AG04450 (cell line): ENCODE results near the gene METTL8. TPM values are rescaled to one million over a fixed set of nuclear protein-coding genes. Genes with fewer than 3 reads are reported as not detected.

ENCODE experiments used
- CTCF ChIA-PET: fragments of 300-600, 350-600 bp; formaldehyde crosslinking; extraction: SDS; loops from one replicate; lab custom pipeline; 2022; ENCODE audit warnings: antibody characterized with exemption, inconsistent platforms; lab: Charles Lee
- POLR2A ChIA-PET: fragments of 350-600 bp; formaldehyde crosslinking; extraction: SDS; loops from one replicate; lab custom pipeline; 2021; ENCODE audit warnings: antibody characterized with exemption, inconsistent platforms; lab: Yijun Ruan, JAX
- DNase-seq: peaks from one replicate; pipeline ENCODE4 v3.0.0-alpha.2; 2011; ENCODE audit warnings: low read depth, low spot score
- H3K27ac ChIP-seq: one replicate; pipeline ENCODE4 v1.5.1; 2012; ENCODE audit warnings: low read depth, low read length, control low read depth
- H3K27me3 ChIP-seq: one replicate; pipeline ENCODE4 v1.6.0; 2012; ENCODE audit warnings: low read length; ENCODE audit not compliant: control insufficient read depth, insufficient read depth
- H3K4me3 ChIP-seq: 2 replicates; pipeline ENCODE4 v1.5.1; 2011; ENCODE audit warnings: mild to moderate bottlenecking, low read depth, low read length, control low read depth
- H3K9me3 ChIP-seq: 2 replicates; pipeline ENCODE4 v1.5.1; 2012; ENCODE audit warnings: low read length; ENCODE audit not compliant: control insufficient read depth, insufficient read depth
- CTCF ChIP-seq: IDR thresholded peaks from 2 replicates; pipeline ENCODE4 v1.5.1; 2011; ENCODE audit warnings: low read depth, low read length, control low read depth, inconsistent platforms
- polyA plus RNA-seq: library from polyadenylated mRNA; depleted of rRNA; stranded (reverse); fragments of >200 nt; gene quantifications from 2 replicates; pipeline ENCODE4 v1.2.3, GENCODE V29; 2011

The METTL8 gene
- polyA plus RNA-seq, 1 experiment: 25.9 TPM

- TF ChIP-seq CTCF: no peak
- no peak for DNase-seq
Observed at GRCh38 chr2:171287611-171288010, 146.2 kb downstream of the METTL8 start.

GRCh38 chr2:171287036-171287571, 146.7 kb downstream of the METTL8 start:
- H3K27me3 ChIP-seq: peaks cover 4% of the 10 kb centered on the region
- CTCF ChIA-PET: interaction anchor here (0.6 to 1.4 kb wide), 2 partner anchors 76 to 129 kb away, joined by 3 to 7 read pairs; no protein-coding TSS in a partner anchor
- DNase-seq: no peak
- TF ChIP-seq CTCF: no peak
- no peaks in the 10 kb centered on the region for H3K9me3 ChIP-seq
- POLR2A ChIA-PET: interaction anchor here (0.8 kb wide), 1 partner anchor 133 kb away, joined by 3 read pairs; no protein-coding TSS in a partner anchor
- peak overlapping the region; percentile 31 for H3K27ac ChIP-seq
- no peak overlapping the region for H3K4me3 ChIP-seq

More at GRCh38 chr2:171287611-171288010, 146.2 kb downstream of the METTL8 start:
- CTCF ChIA-PET: interaction anchor here (0.6 to 1.4 kb wide), 2 partner anchors 77 to 129 kb away, joined by 3 to 7 read pairs; no protein-coding TSS in a partner anchor
- POLR2A ChIA-PET: interaction anchor here (0.8 kb wide), 1 partner anchor 134 kb away, joined by 3 read pairs; no protein-coding TSS in a partner anchor
- no peaks in the 10 kb centered on the region for H3K9me3 ChIP-seq
- H3K4me3 ChIP-seq: no peak overlapping the region
- no peak overlapping the region for H3K27ac ChIP-seq
- peaks cover 1% of the 10 kb centered on the region for H3K27me3 ChIP-seq

DNA sequence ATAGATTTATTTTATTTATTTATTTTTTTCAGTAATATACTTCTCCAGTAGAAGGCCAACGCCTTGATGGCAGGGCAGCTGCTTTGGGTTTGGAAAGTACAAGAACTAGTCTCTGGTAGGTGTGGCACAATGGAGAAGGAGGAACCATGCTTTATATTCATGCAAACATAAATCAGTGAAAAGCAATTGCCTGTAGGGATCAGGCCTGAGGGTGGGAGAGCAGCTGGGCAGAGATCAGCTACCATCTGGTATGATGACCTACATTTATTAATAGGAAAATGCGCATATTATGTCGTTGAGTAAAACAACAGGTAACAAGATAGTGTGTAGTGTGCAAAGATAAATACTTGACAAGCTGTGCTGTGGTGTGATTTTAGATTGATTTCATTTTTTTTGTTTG, 152.7 kb downstream of the METTL8 start:
- no peak for DNase-seq
- peaks cover 4% of the 10 kb centered on the region for H3K27me3 ChIP-seq
- no peak overlapping the region for H3K27ac ChIP-seq
- H3K9me3 ChIP-seq: no peaks in the 10 kb centered on the region
- H3K4me3 ChIP-seq: no peak overlapping the region
- ChIA-PET CTCF (no interaction called here), POLR2A (interaction anchor here (1.1 kb wide), 1 partner anchor 9 kb away, joined by 3 read pairs; no protein-coding TSS in a partner anchor)
- TF ChIP-seq CTCF: no peak

DNA sequence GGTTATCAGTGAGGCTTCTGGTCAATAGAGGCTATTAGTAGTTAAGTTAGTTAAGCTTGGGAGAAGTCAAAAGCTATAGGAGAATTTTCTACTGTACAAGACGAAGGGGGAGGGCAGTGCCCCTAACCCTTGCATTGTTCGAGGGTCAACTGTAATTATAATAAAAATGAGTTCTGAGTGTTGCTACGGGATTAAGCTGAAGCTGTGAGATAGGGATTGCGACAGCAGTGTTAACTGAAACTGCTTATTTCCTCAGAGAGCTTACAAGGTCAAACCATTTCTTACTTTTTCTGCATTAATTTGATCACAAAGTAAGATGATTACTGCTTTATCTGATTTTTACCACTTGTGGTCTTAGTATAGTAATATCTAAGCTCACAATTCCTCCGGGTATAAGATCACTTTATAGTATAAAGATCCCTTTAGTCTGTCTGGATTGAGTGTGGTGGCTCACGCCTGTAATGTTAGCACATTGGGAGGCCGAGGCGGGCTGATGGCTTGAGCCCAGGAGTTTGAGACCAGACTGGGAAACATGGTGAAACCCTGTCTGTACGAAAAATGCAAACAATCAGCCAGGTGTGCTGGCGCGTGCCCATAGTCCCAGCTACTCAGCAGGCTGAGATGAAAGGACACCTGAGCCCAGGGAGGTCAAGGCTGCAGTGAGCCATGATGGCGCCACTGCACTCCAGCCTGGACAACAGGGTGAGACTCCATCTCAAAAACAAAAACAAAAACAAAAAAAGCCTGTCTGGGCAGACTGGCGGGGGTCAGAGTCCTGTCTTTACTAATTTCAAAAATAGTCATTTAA, 153.6 kb downstream of the METTL8 start:
- ChIA-PET POLR2A (no interaction called here), CTCF (no interaction called here)
- Histone ChIP-seq H3K9me3 (no peaks in the 10 kb centered on the region), H3K27ac (no peak overlapping the region), H3K4me3 (no peak overlapping the region), H3K27me3 (peaks cover 4% of the 10 kb centered on the region)
- DNase-seq: no peak
- no peak for TF ChIP-seq CTCF

GRCh38 chr2:171274757-171275156, 159.0 kb downstream of the METTL8 start:
- H3K27me3 ChIP-seq: no peaks in the 10 kb centered on the region
- no peak overlapping the region for H3K27ac ChIP-seq
- no peak for DNase-seq
- TF ChIP-seq CTCF: no peak
- H3K4me3 ChIP-seq: no peak overlapping the region
- ChIA-PET CTCF (no interaction called here), POLR2A (no interaction called here)
- no peaks in the 10 kb centered on the region for H3K9me3 ChIP-seq
